ENCODE results near the gene LIN9.
"Not testable (repeated sequence)": the region's sequence is repeated elsewhere in the genome, so short reads cannot be mapped to it uniquely, and the experiment has no call there.

LIN9 gene, protein sequence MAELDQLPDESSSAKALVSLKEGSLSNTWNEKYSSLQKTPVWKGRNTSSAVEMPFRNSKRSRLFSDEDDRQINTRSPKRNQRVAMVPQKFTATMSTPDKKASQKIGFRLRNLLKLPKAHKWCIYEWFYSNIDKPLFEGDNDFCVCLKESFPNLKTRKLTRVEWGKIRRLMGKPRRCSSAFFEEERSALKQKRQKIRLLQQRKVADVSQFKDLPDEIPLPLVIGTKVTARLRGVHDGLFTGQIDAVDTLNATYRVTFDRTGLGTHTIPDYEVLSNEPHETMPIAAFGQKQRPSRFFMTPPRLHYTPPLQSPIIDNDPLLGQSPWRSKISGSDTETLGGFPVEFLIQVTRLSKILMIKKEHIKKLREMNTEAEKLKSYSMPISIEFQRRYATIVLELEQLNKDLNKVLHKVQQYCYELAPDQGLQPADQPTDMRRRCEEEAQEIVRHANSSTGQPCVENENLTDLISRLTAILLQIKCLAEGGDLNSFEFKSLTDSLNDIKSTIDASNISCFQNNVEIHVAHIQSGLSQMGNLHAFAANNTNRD

DNA sequence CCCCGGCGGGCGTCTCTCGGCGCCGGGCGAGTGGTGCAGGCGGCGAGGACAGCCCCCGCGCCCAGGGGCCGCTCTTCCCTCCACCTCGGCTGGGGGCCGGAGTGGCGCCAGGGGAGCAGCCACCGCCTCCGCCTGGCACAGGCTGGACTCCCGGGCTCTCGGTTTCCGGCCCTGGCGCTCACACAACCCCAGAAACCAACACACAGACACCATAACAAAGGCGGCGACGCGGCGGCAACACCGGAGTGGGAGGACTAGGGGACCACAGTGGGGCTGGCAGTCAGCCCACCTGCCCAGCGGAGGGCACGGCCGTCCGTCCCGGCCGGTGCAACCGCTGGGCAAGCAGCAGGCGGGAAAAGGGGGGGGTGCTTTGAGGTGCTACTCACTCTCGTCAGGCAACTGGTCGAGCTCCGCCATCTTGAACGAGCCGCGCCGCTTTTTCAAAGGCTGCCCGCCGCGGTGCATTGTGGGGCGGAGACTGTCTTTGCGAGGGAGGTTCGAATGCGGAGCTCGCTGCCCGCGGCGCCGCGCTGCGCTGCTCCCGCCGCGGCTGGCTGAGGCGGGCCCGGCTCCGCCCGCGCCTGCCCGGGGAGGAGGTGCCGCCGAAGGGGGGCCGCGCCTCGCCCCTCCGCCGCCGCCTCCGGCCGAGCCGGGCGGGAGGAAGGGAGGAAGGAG lies at the start of gene LIN9:
Gene LIN9, minus strand, starts transcription at position 442 of the 675 bp plus-strand sequence. Its CDS starts 25 bp downstream, at position 417.
- no peaks in the 10 kb centered on the region for H3K9me3 Mint-ChIP-seq
- peak within 1 kb of the TSS; percentile 88 for H3K27ac Mint-ChIP-seq
- peaks cover 4 to 18% of the 10 kb centered on the region in 2 donors for H3K4me1 Mint-ChIP-seq
- ATAC-seq (replicated peaks) (peak; percentile 90), DNase-seq (peak; percentile 81)
- H3K4me3 Mint-ChIP-seq: peak within 1 kb of the TSS; percentile 85 to 92
- peaks cover 13 to 15% of the 10 kb centered on the region in 2 donors for H3K27me3 Mint-ChIP-seq
- H3K36me3 Mint-ChIP-seq: no peaks in the 10 kb centered on the region

DNA sequence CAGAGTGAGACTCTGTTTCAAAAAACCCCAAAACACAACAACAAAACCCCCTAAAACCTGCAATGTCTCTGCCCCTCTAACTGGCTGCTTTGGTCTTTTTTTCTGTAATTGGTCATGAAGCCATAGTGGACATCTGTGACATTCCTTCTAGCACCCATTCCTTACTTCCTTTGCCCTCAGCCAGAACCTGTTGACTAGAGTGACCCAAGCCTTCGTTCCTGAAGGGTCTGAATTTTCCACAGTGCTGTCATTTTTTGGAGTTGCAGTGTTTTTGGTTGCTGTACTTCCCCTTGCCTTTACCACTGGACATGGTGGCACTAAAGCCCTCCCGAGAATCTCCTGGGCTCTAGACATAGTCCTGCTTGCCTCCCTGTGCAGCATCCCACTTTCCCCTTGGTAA lies 48.5 kb upstream of the LIN9 start:
- no peak for ATAC-seq (replicated peaks)
- Mint-ChIP-seq H3K27ac (no peak overlapping the region), H3K27me3 (no peaks in the 10 kb centered on the region), H3K36me3 (peaks cover 41 to 66% of the 10 kb centered on the region in 2 donors), H3K4me3 (no peak overlapping the region), H3K4me1 (peaks cover 41 to 45% of the 10 kb centered on the region in 2 donors), H3K9me3 (no peaks in the 10 kb centered on the region)
- DNase-seq: no peak

DNA sequence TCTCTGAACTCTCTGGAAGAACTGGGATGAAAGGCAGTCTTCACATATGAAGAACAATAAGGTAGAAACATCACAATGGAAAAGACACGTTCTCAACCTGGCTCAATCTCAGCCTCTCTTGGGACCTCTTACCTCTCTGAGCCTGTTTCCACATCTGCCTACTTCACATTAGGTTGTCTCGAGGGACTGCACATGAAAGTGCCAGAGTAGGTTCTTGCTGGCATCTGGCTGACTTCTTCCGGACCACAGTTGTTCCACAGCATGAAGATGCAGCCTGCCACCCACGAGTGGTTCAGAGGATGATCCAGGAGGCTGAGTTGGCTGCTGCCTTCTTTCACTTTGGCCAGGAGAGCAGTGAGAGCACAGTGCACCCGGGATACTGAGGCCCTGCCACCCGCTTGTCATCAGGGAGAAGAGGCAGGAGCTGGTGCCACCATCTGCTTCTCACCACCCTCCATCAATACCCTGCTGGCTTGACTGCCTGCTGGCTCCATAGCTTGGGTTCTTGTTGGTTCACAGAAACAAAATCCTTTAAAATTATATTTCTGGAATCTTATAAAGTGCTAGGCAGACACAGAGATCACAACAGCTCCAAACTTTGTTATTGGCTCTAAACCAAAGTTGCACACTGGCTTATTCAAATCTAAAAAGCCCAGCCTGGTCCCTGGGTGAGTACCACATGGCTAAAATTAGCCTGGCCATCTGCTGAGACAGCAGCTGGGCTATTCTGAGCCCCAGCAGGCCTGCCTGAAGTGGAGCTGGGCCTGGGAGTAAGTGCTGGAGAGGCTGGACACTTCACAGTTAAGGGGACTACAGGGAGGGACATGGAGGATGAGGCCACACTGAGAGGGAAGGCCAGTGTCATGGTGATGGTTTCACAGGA lies 46.9 kb upstream of the LIN9 start:
- H3K36me3 Mint-ChIP-seq: peaks cover 34 to 51% of the 10 kb centered on the region in 2 donors
- ATAC-seq (replicated peaks): peak; percentile 72 to 76
- peak; percentile 35 for DNase-seq
- H3K4me3 Mint-ChIP-seq: peak overlapping the region; percentile 20 to 43
- peaks cover 36 to 49% of the 10 kb centered on the region in 2 donors for H3K4me1 Mint-ChIP-seq
- H3K9me3 Mint-ChIP-seq: no peaks in the 10 kb centered on the region
- H3K27ac Mint-ChIP-seq: peak overlapping the region; percentile 92
- H3K27me3 Mint-ChIP-seq: no peaks in the 10 kb centered on the region

DNA sequence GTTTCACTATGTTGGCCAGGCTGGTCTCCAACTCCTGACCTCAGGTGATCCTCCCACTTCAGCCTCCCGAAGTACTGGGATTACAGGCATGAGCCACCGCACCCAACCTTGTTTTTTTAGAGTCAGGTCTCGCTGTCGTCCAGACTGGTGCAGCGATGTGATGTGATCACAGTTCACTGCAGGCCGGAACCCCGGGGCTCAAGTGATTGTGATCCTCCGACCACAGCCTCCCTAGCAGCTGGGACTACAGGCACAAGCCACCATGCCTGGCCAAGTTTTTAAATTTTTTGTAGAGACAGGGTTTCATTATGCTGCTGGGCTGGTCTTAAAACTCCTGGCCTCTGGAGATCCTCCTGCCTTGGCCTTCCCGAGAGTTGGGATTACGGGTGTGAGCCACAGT lies 46.1 kb upstream of the LIN9 start:
- H3K4me3 Mint-ChIP-seq: no peak overlapping the region
- no peaks in the 10 kb centered on the region for H3K27me3 Mint-ChIP-seq
- H3K36me3 Mint-ChIP-seq: peaks cover 31 to 42% of the 10 kb centered on the region in 2 donors

DNA sequence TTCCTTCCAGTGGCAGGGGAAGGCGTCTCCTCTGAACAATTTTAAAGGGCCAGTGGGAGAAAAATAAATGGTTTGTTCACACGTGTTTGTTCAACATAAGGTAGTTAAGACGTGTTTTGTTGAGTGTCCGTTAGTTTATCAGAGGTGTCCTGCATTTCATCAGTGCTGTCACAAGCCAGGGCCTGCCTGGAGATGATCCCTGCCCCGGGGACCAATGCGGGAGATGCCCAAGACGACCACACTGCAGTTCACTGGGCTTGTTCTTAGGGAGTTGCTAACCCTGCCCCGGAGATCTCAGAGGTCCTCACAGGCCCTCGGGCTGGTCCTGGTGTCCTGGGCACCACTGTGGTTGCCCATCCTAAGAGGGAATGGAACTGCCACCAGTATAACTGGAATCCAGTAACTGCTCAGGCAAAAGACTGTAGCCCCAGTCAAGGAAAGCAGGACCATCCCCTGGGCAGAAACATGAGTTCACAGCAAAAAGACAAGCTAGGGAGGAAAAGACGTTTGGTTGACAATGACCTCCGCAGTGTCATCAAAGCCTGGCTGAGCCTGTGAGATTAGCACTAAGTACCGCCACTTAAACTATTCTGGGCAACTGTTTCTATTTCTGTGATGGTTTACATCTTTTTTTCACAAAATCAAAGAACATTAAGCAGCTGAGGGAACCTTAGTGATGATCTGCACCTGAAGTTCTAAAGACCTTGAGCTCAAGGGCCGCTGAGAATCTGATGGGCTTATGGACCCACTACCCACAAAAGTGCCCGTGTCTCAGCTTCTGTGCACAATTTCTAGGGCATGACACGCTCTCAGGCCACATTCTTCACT lies 44.9 kb upstream of the LIN9 start:
- Mint-ChIP-seq H3K4me3 (no peak overlapping the region), H3K27ac (no peak overlapping the region)

More for the DNA sequence above, 46.1 kb upstream of the LIN9 start:
- H3K9me3 Mint-ChIP-seq: no peaks in the 10 kb centered on the region
- no peak for DNase-seq
- H3K4me1 Mint-ChIP-seq: peaks cover 37 to 49% of the 10 kb centered on the region in 2 donors
- ATAC-seq (replicated peaks): no peak
- peak overlapping the region; percentile 3 for H3K27ac Mint-ChIP-seq

DNA sequence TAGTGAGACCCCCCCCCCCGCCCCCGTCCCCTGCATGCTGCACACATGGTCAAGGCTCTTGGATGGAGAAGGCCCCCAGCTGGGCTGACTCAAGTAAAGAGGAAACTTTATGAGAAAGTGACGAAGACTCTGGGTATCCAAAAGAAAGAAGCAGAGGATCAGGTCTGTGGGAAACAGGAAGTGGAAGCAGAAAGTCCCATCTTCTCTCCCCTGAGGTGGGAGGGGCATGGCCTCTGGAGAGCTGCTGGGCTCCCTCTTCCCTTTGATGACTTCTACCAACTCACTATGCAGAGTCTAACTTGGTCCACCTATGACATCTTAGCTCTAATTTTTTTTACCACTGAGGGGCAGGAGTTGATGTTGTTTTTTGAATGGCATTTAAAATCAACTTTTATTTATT lies 42.7 kb upstream of the LIN9 start:
- no peak for ATAC-seq (replicated peaks)
- no peak overlapping the region for H3K27ac Mint-ChIP-seq
- no peaks in the 10 kb centered on the region for H3K27me3 Mint-ChIP-seq
- peaks cover 31 to 53% of the 10 kb centered on the region in 2 donors for H3K4me1 Mint-ChIP-seq
- H3K4me3 Mint-ChIP-seq: no peak overlapping the region
- no peaks in the 10 kb centered on the region for H3K9me3 Mint-ChIP-seq
- H3K36me3 Mint-ChIP-seq: peaks cover 15 to 23% of the 10 kb centered on the region in 2 donors
- no peak for DNase-seq

More for the DNA sequence above, 44.9 kb upstream of the LIN9 start:
- H3K4me1 Mint-ChIP-seq: peaks cover 43 to 57% of the 10 kb centered on the region in 2 donors
- peaks cover 29 to 39% of the 10 kb centered on the region in 2 donors for H3K36me3 Mint-ChIP-seq
- ATAC-seq (replicated peaks) (no peak), DNase-seq (no peak)
- no peaks in the 10 kb centered on the region for H3K27me3 Mint-ChIP-seq
- no peaks in the 10 kb centered on the region for H3K9me3 Mint-ChIP-seq

DNA sequence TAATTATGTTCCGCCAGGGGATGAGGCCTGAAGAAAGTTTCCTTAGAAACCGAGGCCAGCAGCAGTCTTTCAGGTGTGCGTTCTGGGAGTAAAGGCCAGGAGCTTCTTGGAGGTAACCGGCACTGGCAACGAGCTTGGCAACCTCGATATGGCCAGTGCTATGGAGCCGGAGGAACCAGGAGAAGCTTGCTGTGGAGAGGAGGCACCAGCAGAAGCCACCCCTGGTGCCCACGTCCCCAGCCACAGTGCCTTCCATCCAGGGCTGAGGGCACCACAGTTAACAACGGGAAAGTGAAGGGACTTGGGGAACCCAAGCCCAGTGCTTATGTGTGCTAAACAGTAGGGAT lies 41.5 kb upstream of the LIN9 start:
- Mint-ChIP-seq H3K9me3 (no peaks in the 10 kb centered on the region), H3K27ac (peak overlapping the region; percentile 67), H3K4me1 (peaks cover 22 to 41% of the 10 kb centered on the region in 2 donors), H3K4me3 (peak overlapping the region in 1 of 2 donors; percentile 75), H3K36me3 (peaks cover 6 to 14% of the 10 kb centered on the region in 2 donors), H3K27me3 (no peaks in the 10 kb centered on the region)
- no peak for DNase-seq
- ATAC-seq (replicated peaks): no peak

DNA sequence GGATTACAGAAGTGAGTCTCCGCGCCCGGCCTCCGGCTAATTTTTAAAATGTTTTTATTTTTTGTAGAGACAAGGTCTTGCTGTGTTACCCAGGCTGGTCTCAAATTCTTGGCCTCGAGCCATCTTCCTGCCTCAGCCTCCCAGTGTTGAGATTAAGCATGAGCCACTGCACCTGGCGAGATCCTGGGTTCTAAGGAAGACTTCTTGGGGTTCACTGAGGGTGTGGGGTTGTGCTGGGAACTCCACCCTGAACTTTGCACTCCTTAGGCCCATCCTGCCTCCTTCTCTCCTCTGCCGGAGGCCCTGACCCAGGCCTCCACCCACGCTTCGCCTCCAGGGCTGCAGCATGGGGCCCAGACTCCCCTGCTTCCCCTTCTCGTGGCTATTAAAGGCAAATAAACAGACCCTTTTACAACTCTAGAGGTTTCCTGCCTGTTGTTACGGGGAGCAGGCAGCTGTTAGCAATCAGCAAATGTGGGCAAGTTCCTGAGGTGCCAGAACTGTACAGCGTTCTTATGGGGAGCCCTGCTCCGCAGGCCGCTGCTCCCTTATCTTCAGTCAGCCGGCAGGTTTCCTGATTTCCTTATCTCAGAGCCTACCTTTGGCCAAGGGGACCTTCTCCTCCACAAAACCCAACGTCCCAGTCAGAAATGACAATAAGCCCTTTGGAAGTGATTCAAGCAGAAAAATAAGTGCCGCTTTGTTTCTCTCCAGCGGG lies 41.0 kb upstream of the LIN9 start:
- Mint-ChIP-seq H3K4me1 (peaks cover 21 to 39% of the 10 kb centered on the region in 2 donors), H3K27ac (peak overlapping the region; percentile 67), H3K4me3 (peak overlapping the region; percentile 34 to 75), H3K9me3 (peaks cover 2% of the 10 kb centered on the region in 2 donors), H3K27me3 (no peaks in the 10 kb centered on the region), H3K36me3 (peaks cover 3 to 10% of the 10 kb centered on the region in 2 donors)
- no peak for DNase-seq
- ATAC-seq (replicated peaks): peak; percentile 53 to 66

DNA sequence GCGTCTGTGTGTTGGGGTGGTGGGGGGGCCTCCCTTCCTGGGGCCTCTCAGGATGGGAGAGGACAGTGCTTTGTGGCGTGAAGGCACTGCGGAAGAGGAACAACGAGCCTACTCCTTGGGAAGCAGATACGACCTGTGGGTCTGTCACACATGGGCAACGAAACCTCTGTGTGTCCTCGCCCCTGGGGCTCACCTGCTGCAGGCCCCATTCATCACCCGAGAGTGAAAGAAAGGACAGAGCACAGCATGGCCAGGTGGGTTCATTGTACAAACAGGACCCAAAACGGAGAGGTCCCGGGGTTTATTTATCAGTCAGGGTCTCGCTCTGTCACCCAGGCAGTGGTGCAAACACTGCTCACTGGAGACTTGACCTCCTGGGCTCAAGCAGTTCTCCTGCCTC lies 40.1 kb upstream of the LIN9 start:
- H3K9me3 Mint-ChIP-seq: peaks cover 5% of the 10 kb centered on the region in 2 donors
- ATAC-seq (replicated peaks): no peak
- H3K27ac Mint-ChIP-seq: no peak overlapping the region
- peaks cover 26 to 44% of the 10 kb centered on the region in 2 donors for H3K4me1 Mint-ChIP-seq
- H3K27me3 Mint-ChIP-seq: no peaks in the 10 kb centered on the region
- peaks cover 3 to 10% of the 10 kb centered on the region in 2 donors for H3K36me3 Mint-ChIP-seq
- H3K4me3 Mint-ChIP-seq: no peak overlapping the region
- no peak for DNase-seq

DNA sequence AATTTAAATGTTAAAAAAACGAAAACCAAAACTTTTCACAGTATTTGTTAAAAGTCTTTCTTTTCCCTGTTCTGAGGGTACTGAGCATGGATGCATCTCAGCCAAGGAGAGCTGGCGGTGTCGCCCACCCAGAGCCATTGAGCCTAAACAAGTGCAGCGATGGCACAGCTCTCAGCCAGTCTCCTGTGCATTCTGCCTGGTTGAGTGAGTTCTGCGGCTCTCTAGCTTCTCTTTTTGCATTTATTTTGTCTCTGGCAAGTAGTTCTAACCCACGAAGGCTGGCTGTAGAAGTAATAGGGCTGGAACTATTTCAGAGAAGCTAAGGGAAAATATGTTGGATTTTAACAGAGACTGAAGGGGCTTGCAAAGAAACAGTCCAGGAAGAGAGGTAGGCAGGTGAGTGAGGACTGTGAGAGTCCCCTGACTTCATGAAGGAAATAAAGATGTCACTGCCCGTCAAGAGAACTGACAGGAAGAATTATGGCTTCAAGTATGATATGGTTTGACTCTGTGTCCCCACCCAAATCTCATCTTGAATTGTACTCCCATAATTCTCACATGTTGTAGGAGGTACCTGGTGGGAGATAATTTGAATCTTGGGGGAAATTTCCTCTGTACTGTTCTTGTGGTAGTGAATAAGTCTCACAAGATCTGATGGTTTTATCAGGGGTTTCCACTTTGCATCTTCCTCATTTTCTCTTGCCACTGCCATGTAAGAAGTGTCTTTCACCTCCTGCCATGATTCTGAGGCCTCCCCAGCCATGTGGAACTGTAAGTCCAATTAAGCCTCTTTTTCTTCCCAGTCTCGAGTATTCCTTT lies 35.7 kb upstream of the LIN9 start:
- H3K27ac Mint-ChIP-seq: peak overlapping the region; percentile 7
- peaks cover 4 to 5% of the 10 kb centered on the region in 2 donors for H3K27me3 Mint-ChIP-seq

DNA sequence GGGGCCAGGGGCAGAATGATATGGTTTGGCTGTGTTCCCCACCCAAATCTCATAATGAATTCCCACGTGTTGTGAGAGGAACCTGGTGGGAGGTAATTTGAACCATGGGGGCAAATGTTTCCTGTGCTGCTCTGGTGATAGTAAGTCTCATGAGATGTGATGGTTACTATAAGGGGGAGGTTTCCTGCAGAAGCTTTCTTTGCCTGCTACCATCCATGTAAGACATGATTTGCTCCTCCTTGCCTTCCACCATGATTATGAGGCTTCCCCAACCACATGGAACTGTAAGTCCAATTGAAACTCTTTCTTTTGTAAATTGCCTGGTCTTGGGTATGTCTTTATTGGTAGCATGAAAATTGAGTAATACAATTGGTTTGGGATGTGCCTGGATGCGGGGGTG lies 33.7 kb upstream of the LIN9 start:
- DNase-seq: no peak
- Mint-ChIP-seq H3K4me3 (no peak overlapping the region), H3K9me3 (peaks cover 13 to 15% of the 10 kb centered on the region in 2 donors), H3K27me3 (peaks cover 4 to 5% of the 10 kb centered on the region in 2 donors), H3K4me1 (peaks cover 9 to 10% of the 10 kb centered on the region in 2 donors), H3K27ac (no peak overlapping the region), H3K36me3 (peaks cover 5 to 9% of the 10 kb centered on the region in 2 donors)
- ATAC-seq (replicated peaks): no peak

More for the DNA sequence above, 35.7 kb upstream of the LIN9 start:
- ATAC-seq (replicated peaks) (no peak), DNase-seq (no peak)
- peaks cover 13 to 19% of the 10 kb centered on the region in 2 donors for H3K4me1 Mint-ChIP-seq
- no peak overlapping the region for H3K4me3 Mint-ChIP-seq
- H3K9me3 Mint-ChIP-seq: peaks cover 13 to 15% of the 10 kb centered on the region in 2 donors
- peaks cover 5 to 9% of the 10 kb centered on the region in 2 donors for H3K36me3 Mint-ChIP-seq

DNA sequence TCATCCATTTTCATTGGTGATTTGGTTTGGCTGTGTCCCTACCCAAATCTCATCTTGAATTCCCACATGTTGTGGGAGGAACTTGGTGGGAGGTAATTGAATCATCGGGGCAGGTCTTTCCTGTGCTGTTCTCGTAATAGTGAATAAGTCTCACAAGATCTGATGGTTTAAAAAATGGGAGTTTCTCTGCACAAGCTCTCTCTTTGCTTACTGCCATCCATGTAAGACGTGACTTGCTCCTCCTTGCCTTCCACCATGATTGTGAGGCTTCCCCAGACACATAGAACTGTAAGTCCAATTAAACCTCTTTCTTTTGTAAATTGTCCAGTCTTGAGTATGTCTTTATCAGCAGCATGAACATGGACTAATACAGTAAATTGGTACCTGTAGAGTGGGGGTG lies 31.1 kb upstream of the LIN9 start:
- not testable (repeated sequence) for DNase-seq; ATAC-seq (replicated peaks); H3K4me1 Mint-ChIP-seq; H3K36me3 Mint-ChIP-seq; H3K27ac Mint-ChIP-seq; H3K27me3 Mint-ChIP-seq; H3K4me3 Mint-ChIP-seq
- peaks cover 13 to 15% of the 10 kb centered on the region in 2 donors for H3K9me3 Mint-ChIP-seq
